Progenitor cell of endocrine pancreas (in vitro differentiated cells): ENCODE measurements around the gene GZMA. TPM values are rescaled to one million over a fixed set of nuclear protein-coding genes. Genes with fewer than 3 reads are reported as not detected.
"Not testable (repeated sequence)": the region's sequence is repeated elsewhere in the genome, so short reads cannot be mapped to it uniquely, and the experiment has no call there.

Source experiments
- DNase-seq: peaks from one replicate; pipeline ENCODE4 v3.0.0; 2021; ENCODE audit warnings: low spot score; ENCODE audit not compliant: unreplicated experiment
- H3K27ac Mint-ChIP-seq: 2 replicates; pipeline ENCODE4 v1.8.0; 2021; ENCODE audit warnings: mild to moderate bottlenecking, moderate library complexity, mixed read lengths
- H3K27me3 Mint-ChIP-seq: 2 replicates; pipeline ENCODE4 v1.8.0; 2021; ENCODE audit warnings: mixed read lengths
- H3K36me3 Mint-ChIP-seq: 2 replicates; pipeline ENCODE4 v1.8.0; 2022; ENCODE audit warnings: mixed read lengths; ENCODE audit not compliant: insufficient read depth
- H3K4me1 Mint-ChIP-seq: 2 replicates; pipeline ENCODE4 v1.8.0; 2021; ENCODE audit warnings: low read depth, mixed read lengths
- H3K4me3 Mint-ChIP-seq: 2 replicates; pipeline ENCODE4 v1.8.0; 2021; ENCODE audit warnings: low read depth, mild to moderate bottlenecking, moderate library complexity, mixed read lengths
- H3K9me3 Mint-ChIP-seq: 2 replicates; pipeline ENCODE4 v1.8.0; 2021; ENCODE audit warnings: low read depth, mixed read lengths
- CTCF ChIP-seq: fragments of 200-600 bp; sonication (generic); IDR thresholded peaks from one replicate; pipeline ENCODE4 v1.5.0; 2021; ENCODE audit warnings: antibody characterized with exemption, mild to moderate bottlenecking; ENCODE audit not compliant: unreplicated experiment
- total RNA-seq: library from RNA; stranded (reverse); gene quantifications from 2 replicates; pipeline ENCODE4 v1.2.1, GENCODE V29; 2021

GZMA gene
- total RNA-seq, 1 donor from 2014 or later = not detected

GRCh38 chr5:55081541-55081940 lies 20.9 kb upstream of the GZMA start:
- DNase-seq = no peak
- Mint-ChIP-seq H3K9me3 (peaks cover 28% of the 10 kb centered on the region), H3K4me1 (peaks cover 7% of the 10 kb centered on the region), H3K36me3 (peaks cover 3% of the 10 kb centered on the region), H3K27ac (no peak overlapping the region), H3K27me3 (no peaks in the 10 kb centered on the region), H3K4me3 (no peak overlapping the region)
- no peak for TF ChIP-seq CTCF

DNA sequence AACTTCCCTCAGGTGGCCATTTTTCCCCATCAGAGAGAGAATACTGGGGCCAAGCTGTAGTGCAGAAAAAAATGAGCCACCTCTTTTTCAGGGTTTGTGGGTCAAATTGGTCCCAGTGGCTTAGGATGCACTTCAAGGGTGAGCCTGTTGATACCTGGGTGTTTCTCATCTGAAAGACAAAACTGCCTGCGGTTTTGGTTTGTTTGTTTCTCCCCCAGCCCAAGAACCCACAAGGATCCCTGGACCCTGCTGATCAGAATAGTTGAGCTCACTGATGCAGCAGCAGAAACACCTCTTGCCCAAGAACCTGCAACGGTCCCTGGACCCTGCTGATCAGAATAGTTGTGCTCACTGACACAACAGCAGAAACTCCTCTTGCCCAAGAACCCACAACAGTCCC lies 13.1 kb upstream of the GZMA start:
- not testable (repeated sequence) for H3K27ac Mint-ChIP-seq, H3K4me3 Mint-ChIP-seq, H3K27me3 Mint-ChIP-seq, H3K36me3 Mint-ChIP-seq, DNase-seq
- H3K4me1 Mint-ChIP-seq = peaks cover 10% of the 10 kb centered on the region
- H3K9me3 Mint-ChIP-seq = peaks cover 10% of the 10 kb centered on the region

GRCh38 chr5:55091011-55091410 lies 11.4 kb upstream of the GZMA start:
- DNase-seq, H3K27me3 Mint-ChIP-seq, H3K27ac Mint-ChIP-seq, H3K36me3 Mint-ChIP-seq, H3K4me1 Mint-ChIP-seq, H3K4me3 Mint-ChIP-seq: not testable (repeated sequence)
- peaks cover 10% of the 10 kb centered on the region for H3K9me3 Mint-ChIP-seq

DNA sequence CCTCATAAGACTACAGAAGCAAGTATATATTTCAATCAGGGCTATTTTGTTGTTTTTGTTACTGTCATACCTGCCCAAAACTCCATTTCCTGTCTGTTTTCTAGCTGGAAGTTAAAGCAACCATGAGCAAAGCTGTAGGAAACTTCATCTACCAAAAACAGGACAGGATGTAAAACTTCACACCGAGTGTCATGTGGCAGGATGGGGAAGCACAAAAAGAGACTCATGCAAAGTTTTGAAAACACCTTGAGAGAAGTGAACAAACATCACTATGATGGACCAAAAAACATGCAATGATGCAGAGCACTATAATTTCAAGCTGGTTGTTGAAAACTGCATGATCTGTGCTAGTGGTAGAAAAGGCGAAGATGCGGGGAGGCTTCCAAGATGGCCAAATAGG lies 6.3 kb upstream of the GZMA start:
- H3K4me1 Mint-ChIP-seq = no peaks in the 10 kb centered on the region

DNA sequence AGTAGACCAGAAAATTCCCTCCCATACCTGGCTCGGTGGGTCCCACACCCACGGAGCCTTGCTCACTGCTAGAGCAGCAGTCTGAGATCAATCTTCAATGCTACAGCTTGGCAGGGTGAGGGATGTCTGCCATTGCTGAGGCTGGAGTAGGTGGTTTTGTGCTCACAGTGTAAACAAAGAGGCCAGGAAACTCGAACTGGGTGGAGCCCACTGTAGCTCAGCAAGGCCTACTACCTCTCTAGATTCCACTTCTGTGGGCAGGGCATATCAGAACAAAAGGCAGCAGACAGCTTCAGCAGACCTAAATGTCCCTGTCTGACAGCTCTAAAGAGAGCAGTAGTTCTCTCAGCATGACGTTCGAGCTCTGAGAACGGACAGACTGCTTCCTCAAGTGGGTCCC lies 5.6 kb upstream of the GZMA start:
- peaks cover 8% of the 10 kb centered on the region for H3K27me3 Mint-ChIP-seq
- H3K27ac Mint-ChIP-seq = no peak overlapping the region
- peaks cover 17% of the 10 kb centered on the region for H3K9me3 Mint-ChIP-seq
- no peak for DNase-seq
- H3K36me3 Mint-ChIP-seq = no peaks in the 10 kb centered on the region
- H3K4me3 Mint-ChIP-seq = no peak overlapping the region
- no peak for TF ChIP-seq CTCF
- no peaks in the 10 kb centered on the region for H3K4me1 Mint-ChIP-seq

More for the DNA sequence above, 6.3 kb upstream of the GZMA start:
- no peak overlapping the region for H3K4me3 Mint-ChIP-seq
- no peak overlapping the region for H3K27ac Mint-ChIP-seq
- no peak for DNase-seq
- no peaks in the 10 kb centered on the region for H3K36me3 Mint-ChIP-seq
- TF ChIP-seq CTCF = no peak
- peaks cover 8% of the 10 kb centered on the region for H3K27me3 Mint-ChIP-seq
- peaks cover 17% of the 10 kb centered on the region for H3K9me3 Mint-ChIP-seq

- not testable (repeated sequence) for H3K27me3 Mint-ChIP-seq, H3K36me3 Mint-ChIP-seq, H3K4me1 Mint-ChIP-seq, H3K4me3 Mint-ChIP-seq, DNase-seq, H3K27ac Mint-ChIP-seq
- H3K9me3 Mint-ChIP-seq = peaks cover 17% of the 10 kb centered on the region
Measured at GRCh38 chr5:55101148-55101547, 1.3 kb upstream of the GZMA start.

- Mint-ChIP-seq H3K4me3 (no peak overlapping the region), H3K9me3 (peaks cover 13% of the 10 kb centered on the region), H3K36me3 (no peaks in the 10 kb centered on the region), H3K27me3 (no peaks in the 10 kb centered on the region), H3K27ac (no peak overlapping the region), H3K4me1 (no peaks in the 10 kb centered on the region)
- no peak for TF ChIP-seq CTCF
- DNase-seq = no peak
Measured at GRCh38 chr5:55101556-55102276, 730 bp upstream of the GZMA start.
